Measurements from ENCODE around the gene PCSK5. TPM values are rescaled to one million over a fixed set of nuclear protein-coding genes. Genes with fewer than 3 reads are reported as not detected.

Gene PCSK5
- total RNA-seq, 1 donor from 2014 or later, result 1.5 TPM

DNA sequence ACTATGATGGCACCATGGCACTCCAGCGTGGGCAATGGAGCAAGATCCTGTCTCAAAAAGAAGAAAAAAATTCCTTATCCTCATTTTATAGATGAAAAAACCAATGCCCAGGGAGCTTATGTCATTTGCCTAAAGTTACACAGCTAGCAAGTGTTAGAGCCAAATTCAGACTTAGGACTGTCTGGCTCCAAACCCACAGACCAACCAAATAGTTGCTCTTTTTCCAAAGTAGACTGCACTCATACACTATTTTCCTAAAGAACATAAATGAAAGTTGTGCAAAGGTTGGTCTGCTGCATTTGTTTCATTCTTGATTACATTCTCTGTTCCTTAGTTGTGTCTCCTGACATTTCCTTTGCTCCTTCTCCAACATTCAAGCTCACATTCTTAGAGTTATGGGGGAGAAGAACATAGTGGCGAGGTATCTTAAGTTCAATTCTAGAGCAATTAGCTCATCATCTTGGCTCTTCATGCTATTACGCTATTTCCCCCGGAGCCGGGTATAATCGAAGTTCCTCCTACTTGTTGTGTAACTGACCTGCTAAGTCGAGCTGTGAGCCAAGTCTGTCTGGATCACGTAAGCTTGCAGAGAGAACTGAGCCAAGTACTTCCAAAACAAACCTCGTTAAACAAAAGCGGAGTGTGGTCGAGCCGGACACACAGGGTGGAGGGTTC, 365.4 kb downstream of the PCSK5 start:
- no peaks in the 10 kb centered on the region for H3K4me1 Mint-ChIP-seq (ENCODE audit: low read depth)
- DNase-seq (ENCODE audit: low spot score), result no peak
- H3K4me3 Mint-ChIP-seq (ENCODE audit: low read depth), result no peak overlapping the region
- no peak overlapping the region for H3K27ac Mint-ChIP-seq
- H3K36me3 Mint-ChIP-seq (ENCODE audit: low read depth), result no peaks in the 10 kb centered on the region
- no peaks in the 10 kb centered on the region for H3K9me3 Mint-ChIP-seq
- H3K27me3 Mint-ChIP-seq (ENCODE audit: low read depth), result no peaks in the 10 kb centered on the region
- intact Hi-C loops (cut with micrococcal nuclease), result no loop called here

DNA sequence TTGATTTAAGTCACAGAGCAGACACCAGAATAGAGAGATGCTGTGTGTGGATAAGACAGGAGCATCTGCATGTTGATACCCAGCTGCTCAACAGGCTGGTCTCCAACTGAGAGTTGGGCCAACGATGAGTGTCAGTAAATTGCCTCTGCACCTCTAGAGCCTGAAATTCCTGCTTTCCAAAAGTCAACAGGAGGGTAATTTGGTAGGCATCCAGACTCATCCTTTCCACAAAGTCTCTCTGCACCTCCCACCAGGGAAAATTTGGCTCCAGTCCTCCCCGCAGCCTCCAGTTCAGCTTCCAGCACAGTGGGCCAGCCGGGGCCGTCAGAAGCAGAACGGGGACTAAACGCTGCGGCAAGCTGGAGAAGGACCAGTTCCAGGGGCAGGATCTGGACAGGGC, 366.8 kb downstream of the PCSK5 start:
- Mint-ChIP-seq H3K27me3 (ENCODE audit: low read depth) (no peaks in the 10 kb centered on the region), H3K4me3 (ENCODE audit: low read depth) (no peak overlapping the region), H3K36me3 (ENCODE audit: low read depth) (no peaks in the 10 kb centered on the region), H3K27ac (no peak overlapping the region), H3K9me3 (no peaks in the 10 kb centered on the region), H3K4me1 (ENCODE audit: low read depth) (no peaks in the 10 kb centered on the region)
- intact Hi-C loops (cut with micrococcal nuclease), result no loop called here
- no peak for DNase-seq (ENCODE audit: low spot score)

DNA sequence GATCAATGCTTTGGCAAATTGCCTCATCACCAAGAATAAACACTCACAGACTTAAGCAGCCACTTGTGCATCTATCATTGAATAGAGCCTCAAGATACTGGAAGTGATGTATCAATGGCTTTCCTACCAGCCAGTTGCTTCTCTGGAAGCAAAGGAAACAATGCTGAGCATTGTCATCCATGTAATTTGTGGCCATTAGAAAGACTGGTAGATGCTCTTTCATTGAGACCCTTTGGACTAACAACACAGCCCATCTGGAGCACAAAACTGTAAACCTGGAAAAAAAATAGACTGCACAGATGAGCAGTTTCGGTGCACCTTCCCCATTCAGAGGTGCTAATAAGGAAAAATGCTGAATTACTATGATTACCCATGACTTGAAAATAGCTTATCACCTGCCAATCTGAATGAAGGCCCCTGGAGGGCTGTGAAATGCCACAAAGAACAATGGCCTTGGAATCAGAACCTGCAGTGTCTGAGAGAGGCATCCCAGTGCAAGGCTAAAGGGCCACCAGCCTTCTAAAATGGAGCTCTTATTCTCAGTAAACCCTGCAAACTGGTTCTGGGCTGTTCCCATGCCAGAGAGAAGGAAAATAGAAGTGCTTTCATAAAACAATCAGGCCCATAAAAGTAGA, 376.3 kb downstream of the PCSK5 start:
- no peaks in the 10 kb centered on the region for H3K4me1 Mint-ChIP-seq (ENCODE audit: low read depth)

DNA sequence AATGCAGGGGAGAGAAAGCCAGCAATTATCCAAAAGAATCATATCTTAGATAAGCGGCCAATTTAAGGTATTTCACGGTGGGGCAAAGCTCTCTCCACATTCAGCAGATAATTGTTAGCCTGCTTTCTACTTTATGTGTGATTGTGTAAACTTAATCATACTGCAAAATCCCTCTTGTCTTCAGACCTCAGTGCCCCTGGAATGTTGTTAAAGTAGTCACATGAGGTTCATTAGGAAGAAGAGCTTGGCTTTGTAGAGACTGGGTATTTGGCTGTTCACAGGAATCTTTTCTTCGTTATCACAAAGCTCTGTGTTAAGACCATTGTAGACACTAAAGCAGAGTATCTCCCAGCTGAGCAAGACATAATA, 376.8 kb downstream of the PCSK5 start:
- Mint-ChIP-seq H3K27ac (no peak overlapping the region), H3K4me3 (ENCODE audit: low read depth) (no peak overlapping the region), H3K9me3 (no peaks in the 10 kb centered on the region), H3K36me3 (ENCODE audit: low read depth) (no peaks in the 10 kb centered on the region), H3K4me1 (ENCODE audit: low read depth) (no peaks in the 10 kb centered on the region), H3K27me3 (ENCODE audit: low read depth) (peaks cover 3% of the 10 kb centered on the region)
- intact Hi-C loops (cut with micrococcal nuclease), result no loop called here
- no peak for DNase-seq (ENCODE audit: low spot score)

More for the DNA sequence above, 376.3 kb downstream of the PCSK5 start:
- Mint-ChIP-seq H3K36me3 (ENCODE audit: low read depth) (no peaks in the 10 kb centered on the region), H3K4me3 (ENCODE audit: low read depth) (no peak overlapping the region), H3K27ac (no peak overlapping the region), H3K27me3 (ENCODE audit: low read depth) (peaks cover 3% of the 10 kb centered on the region), H3K9me3 (no peaks in the 10 kb centered on the region)
- intact Hi-C loops (cut with micrococcal nuclease), result no loop called here
- no peak for DNase-seq (ENCODE audit: low spot score)

DNA sequence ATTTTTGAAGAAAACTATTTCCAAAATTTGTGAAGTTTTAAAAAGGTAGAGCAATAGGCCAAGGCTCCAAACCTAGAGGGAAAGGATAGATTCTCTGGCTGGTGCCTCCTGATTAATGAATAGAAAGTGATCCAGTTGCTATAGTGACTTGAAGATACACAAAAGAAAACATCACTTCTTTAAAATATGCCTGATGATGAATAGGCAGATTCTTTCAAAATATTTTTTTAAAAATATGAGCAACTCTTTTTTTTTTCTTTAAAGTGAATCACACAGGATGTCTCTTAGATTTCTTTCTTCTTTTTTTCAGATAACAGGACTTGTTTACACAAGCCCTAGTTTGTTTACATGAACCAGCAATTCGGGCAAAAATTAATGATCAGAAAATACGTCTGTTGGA, 379.3 kb downstream of the PCSK5 start:
- intact Hi-C loops (cut with micrococcal nuclease), result no loop called here
- Mint-ChIP-seq H3K36me3 (ENCODE audit: low read depth) (no peaks in the 10 kb centered on the region), H3K27me3 (ENCODE audit: low read depth) (peaks cover 3% of the 10 kb centered on the region), H3K27ac (no peak overlapping the region), H3K9me3 (no peaks in the 10 kb centered on the region), H3K4me1 (ENCODE audit: low read depth) (no peaks in the 10 kb centered on the region), H3K4me3 (ENCODE audit: low read depth) (no peak overlapping the region)
- no peak for DNase-seq (ENCODE audit: low spot score)

DNA sequence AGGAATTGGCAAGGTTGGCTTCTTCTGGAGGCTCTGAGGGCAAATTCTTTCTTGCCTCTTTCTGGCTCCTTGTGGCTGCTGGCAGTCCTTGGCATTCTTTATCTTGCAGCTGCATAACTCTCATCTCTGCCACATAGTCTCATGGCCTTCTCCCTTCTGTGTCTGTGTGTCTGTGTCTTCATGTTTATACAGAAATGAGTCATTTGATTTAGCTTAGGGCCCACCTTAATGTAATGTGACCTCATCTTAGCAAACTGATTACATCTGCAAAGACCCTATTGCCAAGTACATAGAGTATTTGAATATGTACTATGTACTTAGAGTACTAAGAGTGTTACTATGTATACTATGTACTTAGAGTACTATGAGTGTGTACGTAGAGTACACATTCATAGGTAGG, 381.3 kb downstream of the PCSK5 start:
- intact Hi-C loops (cut with micrococcal nuclease), result no loop called here
- Mint-ChIP-seq H3K27ac (no peak overlapping the region), H3K4me3 (ENCODE audit: low read depth) (no peak overlapping the region), H3K36me3 (ENCODE audit: low read depth) (no peaks in the 10 kb centered on the region), H3K27me3 (ENCODE audit: low read depth) (peaks cover 1% of the 10 kb centered on the region), H3K4me1 (ENCODE audit: low read depth) (no peaks in the 10 kb centered on the region), H3K9me3 (no peaks in the 10 kb centered on the region)
- DNase-seq (ENCODE audit: low spot score), result no peak

DNA sequence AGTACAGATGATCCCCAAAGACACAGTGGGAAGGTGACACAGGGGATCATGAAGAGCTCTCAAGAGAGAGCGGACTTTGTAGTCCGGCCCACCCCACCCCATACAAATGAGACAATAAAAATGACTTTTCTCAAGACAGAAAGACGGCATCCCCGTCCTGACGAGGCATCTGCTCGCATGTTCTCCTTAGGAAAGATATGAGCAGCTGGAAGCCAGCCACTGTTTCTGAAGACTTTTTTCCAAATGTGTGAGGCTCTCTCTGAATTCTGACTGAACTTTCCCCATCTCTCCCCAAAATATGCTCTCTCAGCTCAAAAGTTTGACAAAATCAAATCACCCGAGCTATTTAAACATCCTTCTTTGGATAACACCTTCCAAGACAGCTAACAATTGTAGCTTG, 398.6 kb downstream of the PCSK5 start:
- Mint-ChIP-seq H3K4me3 (ENCODE audit: low read depth) (no peak overlapping the region), H3K36me3 (ENCODE audit: low read depth) (no peaks in the 10 kb centered on the region), H3K27me3 (ENCODE audit: low read depth) (no peaks in the 10 kb centered on the region), H3K4me1 (ENCODE audit: low read depth) (peaks cover 3% of the 10 kb centered on the region), H3K27ac (no peak overlapping the region), H3K9me3 (no peaks in the 10 kb centered on the region)
- intact Hi-C loops (cut with micrococcal nuclease), result no loop called here
- no peak for DNase-seq (ENCODE audit: low spot score)

DNA sequence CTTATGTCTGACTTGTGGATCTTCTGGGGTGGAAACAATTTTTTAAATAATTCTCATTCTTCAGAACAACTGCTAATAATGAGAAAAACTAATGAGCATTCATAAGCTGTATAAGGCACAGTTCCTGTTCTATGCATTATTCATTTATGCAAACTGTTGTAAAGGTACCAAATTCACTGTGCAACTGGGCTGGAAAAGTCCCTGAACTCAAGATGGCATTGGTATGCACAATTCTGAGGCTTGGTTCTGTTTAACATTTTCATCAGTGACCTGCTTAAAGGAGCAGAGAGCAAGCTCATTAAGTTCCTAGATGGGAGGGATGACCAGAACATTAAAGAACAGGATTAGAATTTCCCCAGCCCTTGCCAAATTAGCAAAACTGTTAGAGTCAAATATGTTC, 399.2 kb downstream of the PCSK5 start:
- no peak for DNase-seq (ENCODE audit: low spot score)
- peaks cover 3% of the 10 kb centered on the region for H3K4me1 Mint-ChIP-seq (ENCODE audit: low read depth)
- H3K36me3 Mint-ChIP-seq (ENCODE audit: low read depth), result no peaks in the 10 kb centered on the region
- intact Hi-C loops (cut with micrococcal nuclease), result no loop called here
- no peaks in the 10 kb centered on the region for H3K9me3 Mint-ChIP-seq
- H3K4me3 Mint-ChIP-seq (ENCODE audit: low read depth), result no peak overlapping the region
- no peaks in the 10 kb centered on the region for H3K27me3 Mint-ChIP-seq (ENCODE audit: low read depth)
- H3K27ac Mint-ChIP-seq, result no peak overlapping the region

DNA sequence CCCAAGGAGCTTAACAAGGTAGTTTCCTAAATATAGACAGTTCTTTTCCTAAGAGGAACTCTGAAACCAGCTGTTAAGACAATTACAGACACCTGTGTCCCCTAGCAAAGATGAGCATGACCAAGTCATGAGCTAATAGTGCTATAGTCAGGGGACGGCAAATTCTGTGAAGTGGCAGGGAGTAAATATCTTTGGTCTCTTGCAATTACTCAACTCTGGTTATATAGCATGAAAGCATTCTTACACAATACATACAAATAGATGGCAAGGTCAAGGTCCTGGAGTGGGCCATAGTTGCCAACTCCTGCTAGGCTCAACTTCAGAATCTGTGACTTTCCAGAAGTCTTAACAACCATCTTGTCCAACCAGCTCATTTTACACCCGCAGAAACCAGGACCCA, 400.1 kb downstream of the PCSK5 start:
- H3K36me3 Mint-ChIP-seq (ENCODE audit: low read depth), result no peaks in the 10 kb centered on the region
- H3K9me3 Mint-ChIP-seq, result no peaks in the 10 kb centered on the region
- no peaks in the 10 kb centered on the region for H3K27me3 Mint-ChIP-seq (ENCODE audit: low read depth)
- no peak overlapping the region for H3K27ac Mint-ChIP-seq
- H3K4me3 Mint-ChIP-seq (ENCODE audit: low read depth), result no peak overlapping the region
- peaks cover 3% of the 10 kb centered on the region for H3K4me1 Mint-ChIP-seq (ENCODE audit: low read depth)
- DNase-seq (ENCODE audit: low spot score), result no peak
- intact Hi-C loops (cut with micrococcal nuclease), result no loop called here

DNA sequence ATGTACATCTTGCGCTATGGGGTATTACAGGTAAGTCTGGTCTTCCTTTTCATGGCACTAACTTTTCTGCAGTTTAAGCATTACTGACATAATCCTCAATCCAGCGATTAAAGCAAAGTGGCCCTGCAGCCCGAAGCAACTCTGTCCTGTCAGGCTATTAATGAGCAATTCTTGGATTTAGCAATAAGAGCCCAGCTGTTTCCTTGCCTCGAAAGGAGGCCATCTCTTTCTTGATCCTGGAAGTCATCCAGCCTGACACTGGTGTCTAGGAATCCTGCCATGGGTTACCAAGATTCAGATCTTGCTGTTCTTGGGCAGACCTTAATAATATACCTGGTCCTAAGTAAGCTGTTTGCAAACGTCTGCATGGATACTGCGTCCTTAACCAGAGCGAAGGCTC, 401.8 kb downstream of the PCSK5 start:
- H3K4me3 Mint-ChIP-seq (ENCODE audit: low read depth), result no peak overlapping the region
- no peaks in the 10 kb centered on the region for H3K36me3 Mint-ChIP-seq (ENCODE audit: low read depth)
- H3K9me3 Mint-ChIP-seq, result no peaks in the 10 kb centered on the region
- H3K27ac Mint-ChIP-seq, result no peak overlapping the region
- intact Hi-C loops (cut with micrococcal nuclease), result no loop called here
- peaks cover 3% of the 10 kb centered on the region for H3K4me1 Mint-ChIP-seq (ENCODE audit: low read depth)
- H3K27me3 Mint-ChIP-seq (ENCODE audit: low read depth), result no peaks in the 10 kb centered on the region
- DNase-seq (ENCODE audit: low spot score), result no peak

DNA sequence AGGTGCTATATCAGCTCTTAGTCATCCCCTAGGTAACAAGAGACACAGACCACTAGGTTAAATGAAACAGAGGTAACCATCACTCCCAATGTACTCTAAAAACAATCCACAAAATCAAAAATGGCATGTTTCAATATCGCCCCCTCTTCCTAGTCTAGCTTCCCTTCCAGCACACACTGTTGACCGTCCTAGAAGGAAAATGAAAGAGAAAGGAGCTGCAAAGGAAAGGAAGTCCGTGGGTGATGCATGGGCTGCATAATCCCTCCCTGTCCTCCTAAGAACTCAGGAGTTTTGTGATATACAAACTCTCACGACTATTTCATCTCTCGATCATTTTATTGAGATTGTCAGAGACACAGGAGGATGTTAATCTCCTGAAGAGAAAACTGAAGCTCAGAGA, 402.2 kb downstream of the PCSK5 start:
- no peaks in the 10 kb centered on the region for H3K9me3 Mint-ChIP-seq
- intact Hi-C loops (cut with micrococcal nuclease), result no loop called here
- no peaks in the 10 kb centered on the region for H3K27me3 Mint-ChIP-seq (ENCODE audit: low read depth)
- peaks cover 3% of the 10 kb centered on the region for H3K4me1 Mint-ChIP-seq (ENCODE audit: low read depth)
- no peaks in the 10 kb centered on the region for H3K36me3 Mint-ChIP-seq (ENCODE audit: low read depth)
- DNase-seq (ENCODE audit: low spot score), result no peak
- H3K4me3 Mint-ChIP-seq (ENCODE audit: low read depth), result no peak overlapping the region
- H3K27ac Mint-ChIP-seq, result no peak overlapping the region

DNA sequence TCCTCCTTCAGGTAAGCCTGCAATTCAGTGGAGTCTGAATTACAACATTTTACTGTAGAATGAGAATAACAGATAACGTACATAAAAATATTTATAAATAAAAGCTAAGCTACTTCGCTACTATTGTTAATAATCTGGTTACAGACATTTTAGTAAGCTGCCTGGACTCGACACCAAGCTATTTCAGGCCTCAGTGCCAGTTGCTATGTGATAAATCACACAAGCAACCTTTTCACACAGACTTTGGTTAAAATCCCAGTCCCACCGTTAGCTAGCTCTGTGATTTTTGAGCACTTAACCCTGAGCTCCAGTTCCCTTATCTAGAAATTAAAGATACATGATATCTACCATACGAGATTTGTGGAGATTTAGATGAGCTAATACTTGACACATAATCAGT, 403.8 kb downstream of the PCSK5 start:
- Mint-ChIP-seq H3K27me3 (ENCODE audit: low read depth) (no peaks in the 10 kb centered on the region), H3K4me3 (ENCODE audit: low read depth) (no peak overlapping the region), H3K27ac (no peak overlapping the region), H3K9me3 (no peaks in the 10 kb centered on the region), H3K4me1 (ENCODE audit: low read depth) (peaks cover 3% of the 10 kb centered on the region), H3K36me3 (ENCODE audit: low read depth) (no peaks in the 10 kb centered on the region)
- intact Hi-C loops (cut with micrococcal nuclease), result no loop called here
- DNase-seq (ENCODE audit: low spot score), result no peak

DNA sequence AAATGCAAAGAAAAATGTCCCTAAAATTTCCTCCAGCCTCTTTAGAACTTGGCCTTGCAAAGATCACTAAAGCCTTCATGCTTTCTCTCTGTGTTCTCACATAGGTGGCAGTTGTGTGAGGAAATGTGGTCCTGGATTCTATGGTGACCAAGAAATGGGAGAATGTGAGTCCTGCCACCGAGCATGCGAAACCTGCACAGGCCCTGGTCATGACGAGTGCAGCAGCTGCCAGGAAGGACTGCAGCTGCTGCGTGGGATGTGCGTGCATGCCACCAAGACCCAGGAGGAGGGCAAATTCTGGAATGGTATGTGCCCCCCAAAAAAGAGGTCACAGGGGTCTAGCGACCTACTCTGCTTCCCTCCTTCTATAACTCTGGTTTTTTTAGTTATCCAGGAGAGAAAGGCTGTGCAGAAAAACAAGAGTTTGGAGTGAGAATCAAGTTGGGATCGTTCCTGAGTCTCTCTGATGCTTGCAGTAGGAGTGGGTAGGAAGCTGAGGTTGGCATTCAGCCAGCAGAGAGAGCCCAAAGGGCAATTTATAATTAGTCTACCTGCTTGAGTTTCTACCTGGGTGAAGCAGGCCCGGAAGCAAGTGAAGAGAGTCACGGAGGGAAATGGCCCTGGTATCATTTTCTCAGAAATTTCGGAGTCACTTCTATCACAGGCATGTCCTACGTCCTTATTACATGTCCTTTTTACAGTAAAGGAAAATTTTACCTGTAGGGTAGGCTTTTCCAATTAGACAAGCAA, 406.3 kb downstream of the PCSK5 start:
- Mint-ChIP-seq H3K36me3 (ENCODE audit: low read depth) (no peaks in the 10 kb centered on the region), H3K27me3 (ENCODE audit: low read depth) (no peaks in the 10 kb centered on the region), H3K4me3 (ENCODE audit: low read depth) (no peak overlapping the region), H3K9me3 (no peaks in the 10 kb centered on the region), H3K4me1 (ENCODE audit: low read depth) (peaks cover 3% of the 10 kb centered on the region), H3K27ac (no peak overlapping the region)
- intact Hi-C loops (cut with micrococcal nuclease), result no loop called here
- no peak for DNase-seq (ENCODE audit: low spot score)

Measured in activated T-helper 2 cell treated with anti-CD3 and anti-CD28 coated beads, Interferon-gamma antibody, Interleukin-2, Interleukin-4, amounts not matched to agents 10 μg/mL and 5 μg/mL and 100 μg/mL, durations not matched to agents 14 hours and 24 hours and 36 hours (primary cell).